RCC 7860 (cell line): ENCODE data around the gene LRIG1.
"Not testable (repeated sequence)": the region's sequence is repeated elsewhere in the genome, so short reads cannot be mapped to it uniquely, and the experiment has no call there.

ENCODE experiments used
- DNase-seq: peaks from one replicate; pipeline ENCODE4 v3.0.0-alpha.2; 2015; ENCODE audit warnings: low spot score
- FAIRE-seq: peaks from 2 replicates; lab custom pipeline; 2012; peaks lifted over from hg19 to GRCh38; lab: Jason Lieb, UNC

LRIG1 gene

DNA sequence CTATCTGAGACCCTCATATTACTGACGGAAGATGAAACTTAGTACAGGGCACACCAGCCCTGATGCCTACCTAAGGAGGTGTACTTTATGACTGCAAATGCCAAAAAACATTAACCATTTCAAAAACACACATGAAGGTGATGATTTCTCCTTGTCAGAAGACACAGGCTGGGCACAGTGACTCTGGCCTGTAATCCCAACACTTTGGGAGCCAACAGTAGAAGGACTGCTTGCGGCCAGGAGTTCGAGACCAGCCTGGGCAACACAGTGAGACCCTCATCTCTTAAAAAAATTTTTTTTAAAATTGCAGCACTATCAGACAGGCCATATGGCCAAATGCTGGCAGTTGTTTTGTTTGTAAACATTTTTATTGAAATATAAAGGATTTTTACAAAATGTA lies 73.5 kb downstream of the LRIG1 start:
- no peak for FAIRE-seq
- DNase-seq: no peak

DNA sequence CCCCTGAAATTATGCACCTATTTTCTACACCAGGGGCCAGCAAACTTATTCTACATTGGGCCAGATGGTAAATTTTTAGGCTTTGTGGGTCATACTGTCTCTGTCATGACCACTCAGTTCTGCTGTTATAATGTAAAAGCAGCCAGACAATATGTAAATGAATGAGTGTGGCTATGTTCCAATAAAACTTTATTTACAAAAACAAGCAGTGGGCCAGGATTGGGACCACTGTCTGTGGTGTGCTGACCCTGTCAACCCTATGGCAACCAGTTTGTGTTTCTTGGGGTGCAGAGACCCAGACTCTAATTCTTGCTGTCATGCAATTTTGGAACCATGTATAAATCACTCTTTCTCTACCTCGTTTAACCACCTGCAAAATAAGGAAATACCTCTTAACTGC lies 74.7 kb downstream of the LRIG1 start:
- no peak for DNase-seq
- FAIRE-seq: no peak

GRCh38 chr3:66425576-66426114 lies 75.2 kb downstream of the LRIG1 start:
- no peak for FAIRE-seq

GRCh38 chr3:66425032-66425431 lies 75.8 kb downstream of the LRIG1 start:
- FAIRE-seq (no peak), DNase-seq (no peak)

More at GRCh38 chr3:66425576-66426114, 75.2 kb downstream of the LRIG1 start:
- DNase-seq: no peak

GRCh38 chr3:66423791-66424190 lies 77.0 kb downstream of the LRIG1 start:
- FAIRE-seq (no peak), DNase-seq (no peak)

- DNase-seq, FAIRE-seq: not testable (repeated sequence)
These were observed 78.9 kb downstream of the LRIG1 start for GRCh38 chr3:66421893-66422292.

DNA sequence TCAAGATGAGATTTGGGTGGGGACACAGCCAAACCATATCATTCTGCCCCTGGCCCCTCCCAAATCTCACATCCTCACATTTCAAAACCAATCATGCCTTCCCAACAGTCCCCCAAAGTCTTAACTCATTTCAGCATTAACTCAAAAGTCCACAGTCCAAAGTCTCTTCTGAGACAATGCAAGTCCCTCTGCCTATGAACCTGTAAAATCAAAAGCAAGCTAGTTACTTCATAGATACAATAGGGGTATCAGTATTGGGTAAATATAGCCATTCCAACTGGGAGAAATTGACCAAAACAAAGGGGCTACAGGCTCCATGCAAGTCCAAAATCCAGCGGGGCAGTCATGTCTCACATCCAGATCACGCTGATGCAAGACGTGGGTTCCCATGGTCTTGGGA lies 79.7 kb downstream of the LRIG1 start:
- FAIRE-seq: not testable (repeated sequence)

GRCh38 chr3:66419036-66419435 lies 81.8 kb downstream of the LRIG1 start:
- no peak for FAIRE-seq

More for the DNA sequence above, 79.7 kb downstream of the LRIG1 start:
- DNase-seq: not testable (repeated sequence)

GRCh38 chr3:66418475-66418931 lies 82.3 kb downstream of the LRIG1 start:
- DNase-seq (no peak), FAIRE-seq (no peak)

More at GRCh38 chr3:66419036-66419435, 81.8 kb downstream of the LRIG1 start:
- DNase-seq: no peak

DNA sequence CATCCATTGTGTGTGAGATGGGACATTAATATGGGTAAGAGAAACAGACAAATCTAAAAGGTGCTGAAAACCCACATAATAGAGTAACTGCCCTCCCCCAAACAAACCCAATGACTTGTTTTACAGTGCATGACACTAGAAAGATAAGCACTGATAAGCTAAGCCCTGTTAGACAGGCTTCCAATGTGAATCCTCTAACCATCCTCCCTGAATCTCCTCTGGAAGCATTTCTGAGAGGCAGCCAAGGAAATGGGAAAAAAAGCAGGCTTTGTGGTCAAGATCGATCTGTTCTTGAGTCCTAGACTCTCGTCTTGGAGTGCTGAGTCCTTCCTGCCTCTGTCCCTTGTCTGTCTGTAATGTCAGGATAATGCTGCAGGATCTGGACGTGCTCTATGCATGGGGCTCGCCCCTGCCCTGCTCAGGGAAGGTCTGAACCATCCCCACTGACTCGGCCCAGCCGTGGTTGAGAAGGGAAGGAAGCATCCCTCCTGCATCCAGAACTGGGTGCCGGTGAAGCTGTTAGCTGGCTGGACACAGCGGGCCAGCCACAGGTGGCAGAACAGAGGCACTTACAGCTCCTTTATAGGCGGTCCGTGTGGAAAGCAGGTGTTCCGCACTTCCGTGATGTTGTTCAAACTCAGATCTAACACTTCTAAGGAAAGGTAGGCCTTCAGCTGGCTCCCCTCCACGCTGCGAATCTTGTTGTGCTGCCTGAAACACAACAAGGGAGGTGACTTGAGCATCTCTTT lies 84.1 kb downstream of the LRIG1 start:
- no peak for FAIRE-seq
- no peak for DNase-seq

GRCh38 chr3:66415867-66416428 lies 84.9 kb downstream of the LRIG1 start:
- FAIRE-seq (no peak), DNase-seq (no peak)

GRCh38 chr3:66414846-66415245 lies 86.0 kb downstream of the LRIG1 start:
- no peak for FAIRE-seq
- no peak for DNase-seq

DNA sequence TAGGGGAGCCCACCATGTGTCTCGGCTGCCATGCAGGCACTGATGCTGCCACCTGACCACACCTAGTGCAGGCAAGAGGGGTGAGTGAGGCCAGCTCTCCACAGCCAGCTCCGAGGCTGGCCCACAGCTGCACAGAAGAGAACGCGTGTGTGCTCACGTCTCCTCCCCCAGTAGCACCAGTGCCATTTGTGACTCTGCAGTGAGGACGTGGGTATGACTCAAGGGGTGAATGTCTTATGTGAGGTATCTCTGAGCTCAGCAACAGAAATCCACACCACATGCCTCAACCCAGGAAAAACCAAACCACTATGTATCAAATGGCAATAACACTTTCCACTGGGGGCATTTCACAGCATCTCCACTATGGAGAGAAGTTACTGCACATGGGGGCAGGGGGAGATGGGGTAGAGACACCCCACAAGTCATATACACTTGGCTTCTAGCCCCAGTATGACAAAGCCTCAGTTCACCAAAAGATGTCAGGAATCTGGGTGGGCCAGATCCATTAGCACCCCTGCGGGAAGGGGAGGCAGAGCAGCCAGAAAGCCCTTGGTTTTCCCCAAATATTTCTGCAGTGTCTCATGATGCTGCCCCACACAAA lies 87.6 kb downstream of the LRIG1 start:
- peak; percentile 23 for DNase-seq
- no peak for FAIRE-seq

DNA sequence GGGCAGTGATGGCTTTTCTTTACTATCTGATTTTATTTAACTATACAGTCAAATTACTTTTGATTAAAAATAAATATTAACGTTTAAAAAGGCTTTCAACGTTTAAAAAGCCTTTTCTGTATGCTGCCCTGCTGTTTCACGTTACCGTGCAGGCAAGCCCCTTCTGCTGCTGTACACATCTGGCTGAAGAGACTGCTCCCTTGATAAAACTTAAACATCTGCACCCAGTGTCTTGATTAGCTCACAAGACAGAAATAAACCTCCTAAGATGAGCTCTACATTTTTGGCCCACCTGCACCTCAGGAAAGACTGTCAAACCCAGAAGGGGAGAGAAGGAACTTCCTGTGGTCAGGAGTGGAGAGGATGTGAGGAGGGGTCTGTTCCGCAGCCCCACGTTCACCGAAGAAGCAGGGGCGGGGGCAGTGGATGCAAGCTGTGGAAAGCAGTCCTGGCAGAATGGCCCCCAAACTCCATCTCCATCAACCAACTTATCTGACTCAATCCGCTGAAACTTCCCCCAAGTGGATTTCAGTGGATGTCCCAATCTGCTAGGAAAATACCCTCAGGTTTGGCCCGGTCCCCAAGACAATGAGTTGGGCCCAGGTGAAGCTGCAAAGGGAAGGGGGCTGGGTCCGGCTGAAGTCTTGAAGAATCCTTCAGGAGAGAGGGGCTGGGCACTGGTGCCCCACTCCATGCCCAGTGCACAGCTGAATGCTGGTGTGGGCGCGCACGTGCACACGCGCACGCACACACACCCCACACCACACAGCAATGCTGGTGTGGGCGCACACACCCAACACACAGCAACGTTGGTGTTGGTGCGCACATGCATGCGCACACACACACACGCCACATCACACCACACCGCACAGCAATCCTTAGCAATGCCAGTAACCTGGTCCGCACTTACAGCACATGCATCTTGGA lies 88.6 kb downstream of the LRIG1 start:
- FAIRE-seq (no peak), DNase-seq (no peak)

DNA sequence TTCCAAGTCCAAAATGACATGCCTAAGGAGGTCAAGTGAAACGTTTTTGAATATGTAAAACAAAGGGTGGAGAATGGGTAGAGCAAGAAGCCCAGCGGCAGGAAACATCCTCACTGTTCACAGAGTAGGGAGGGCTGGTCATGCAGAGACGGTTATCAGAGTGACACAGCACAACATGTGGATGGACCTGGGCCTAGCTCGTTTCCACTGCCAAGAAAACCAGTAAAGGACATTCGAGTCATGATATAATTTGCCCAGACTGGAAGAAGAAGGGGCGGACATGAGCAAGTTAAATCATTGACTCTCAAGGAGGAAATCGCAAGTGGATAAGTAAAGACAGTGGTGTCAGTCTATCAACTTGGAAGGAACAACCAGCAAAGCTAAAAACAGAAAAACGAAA lies 89.3 kb downstream of the LRIG1 start:
- DNase-seq: no peak
- FAIRE-seq: no peak

DNA sequence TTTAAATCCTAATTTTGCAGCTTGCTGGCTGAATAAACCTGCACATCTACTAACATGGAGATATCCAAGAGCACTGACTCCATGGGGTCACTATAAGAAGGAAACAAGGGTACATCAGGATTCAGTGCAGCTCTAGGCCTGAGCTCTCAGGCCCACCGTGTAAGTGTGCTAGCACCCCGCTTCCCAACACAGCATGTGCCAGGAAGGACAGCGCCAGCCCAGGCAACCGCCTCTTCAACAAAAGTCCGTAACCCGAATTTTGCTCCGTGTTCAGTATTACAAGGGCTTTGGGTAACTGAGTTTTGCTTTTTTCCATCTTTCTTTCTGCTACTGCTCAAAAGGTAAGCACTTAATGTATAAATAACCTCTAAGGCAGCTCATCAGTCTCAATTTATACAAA lies 89.8 kb downstream of the LRIG1 start:
- no peak for FAIRE-seq

GRCh38 chr3:66409771-66410754 lies 90.8 kb downstream of the LRIG1 start:
- FAIRE-seq (no peak), DNase-seq (no peak)

More for the DNA sequence above, 89.8 kb downstream of the LRIG1 start:
- no peak for DNase-seq

DNA sequence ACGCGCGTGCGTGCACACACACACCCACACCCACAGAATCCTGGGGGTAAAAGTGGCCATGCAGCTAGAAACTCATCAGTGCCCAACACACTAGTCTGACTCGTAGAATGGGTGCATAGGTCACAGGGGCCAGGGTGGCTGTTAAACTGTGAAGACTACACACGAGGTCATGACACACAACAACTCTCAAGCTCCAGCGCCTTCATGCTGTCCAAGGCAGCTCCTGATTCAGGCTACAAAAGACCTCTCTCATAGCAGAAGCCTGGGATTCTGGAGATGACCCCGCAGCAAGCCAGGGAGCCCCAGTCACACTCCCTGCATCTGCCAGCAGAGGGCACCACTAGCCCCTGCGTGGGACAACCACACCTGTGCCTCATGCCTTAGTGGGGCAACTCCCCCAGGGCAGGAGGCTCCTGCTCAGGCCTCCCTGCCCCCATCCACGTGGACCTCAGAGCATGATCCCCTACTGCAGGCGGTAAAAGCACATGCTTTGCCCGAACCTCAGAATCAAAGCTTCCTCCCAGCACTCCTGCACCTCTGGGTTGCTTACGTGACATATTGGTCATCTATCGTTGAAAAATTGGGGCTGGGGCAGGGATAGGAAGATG lies 93.1 kb downstream of the LRIG1 start:
- FAIRE-seq: no peak
- peak; percentile 8 for DNase-seq
